Stomach (tissue), 4 donors: Measurements from ENCODE around the gene ADCY9.

Experiments used
- EP300 ChIP-seq: sonication (generic); formaldehyde crosslinking; IDR thresholded peaks from one replicate; pipeline ENCODE4 v1.6.1; 2017; ENCODE audit warnings: antibody characterized with exemption
- POLR2A ChIP-seq, 4 donors: fragments of 450-650 bp; IDR thresholded peaks; one replicate each; pipeline ENCODE4 v1.6.1; 2016; ENCODE audit warnings: antibody characterized with exemption in 4 of 4, control low read depth in 2 of 4, mild to moderate bottlenecking in 1 of 4, moderate library complexity in 1 of 4
- POLR2AphosphoS5 ChIP-seq, 3 donors: sonication (generic); formaldehyde crosslinking; IDR thresholded peaks; one replicate each; pipeline ENCODE4 v1.6.1; 2016; ENCODE audit warnings: antibody characterized with exemption in 3 of 3
- TF ChIP-seq, protein P1 (sequence below), 7 experiments: fragments of 450-650 bp in 4 of 7; fragments of 200-600 bp in 3 of 7; sonication (generic) in 3 of 7; IDR thresholded peaks; one replicate each; pipeline ENCODE4 v1.5.1; 2016 to 2019; ENCODE audit warnings: antibody characterized with exemption in 7 of 7, control low read depth in 2 of 7, mild to moderate bottlenecking in 1 of 7

DNA sequence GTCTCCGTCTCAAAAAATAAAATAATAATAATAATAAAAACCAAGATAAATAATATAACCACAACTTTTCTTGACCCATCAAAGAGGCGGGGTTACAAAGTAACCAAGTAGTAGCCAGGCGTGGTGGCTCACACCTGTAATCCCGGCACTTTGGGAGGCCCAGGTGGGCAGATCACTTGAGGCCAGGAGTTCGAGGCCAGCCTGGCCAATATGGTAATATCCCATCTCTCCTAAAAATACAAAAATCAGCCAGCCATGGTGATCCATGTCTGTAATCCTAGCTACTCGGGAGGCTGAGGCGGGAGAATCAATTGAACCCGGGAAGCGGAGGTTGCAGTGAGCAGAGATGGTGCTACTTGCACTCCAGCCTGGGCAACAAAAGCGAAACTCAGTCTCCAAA is 45.3 kb downstream of the ADCY9 start:
- TF ChIP-seq, protein P1, sequence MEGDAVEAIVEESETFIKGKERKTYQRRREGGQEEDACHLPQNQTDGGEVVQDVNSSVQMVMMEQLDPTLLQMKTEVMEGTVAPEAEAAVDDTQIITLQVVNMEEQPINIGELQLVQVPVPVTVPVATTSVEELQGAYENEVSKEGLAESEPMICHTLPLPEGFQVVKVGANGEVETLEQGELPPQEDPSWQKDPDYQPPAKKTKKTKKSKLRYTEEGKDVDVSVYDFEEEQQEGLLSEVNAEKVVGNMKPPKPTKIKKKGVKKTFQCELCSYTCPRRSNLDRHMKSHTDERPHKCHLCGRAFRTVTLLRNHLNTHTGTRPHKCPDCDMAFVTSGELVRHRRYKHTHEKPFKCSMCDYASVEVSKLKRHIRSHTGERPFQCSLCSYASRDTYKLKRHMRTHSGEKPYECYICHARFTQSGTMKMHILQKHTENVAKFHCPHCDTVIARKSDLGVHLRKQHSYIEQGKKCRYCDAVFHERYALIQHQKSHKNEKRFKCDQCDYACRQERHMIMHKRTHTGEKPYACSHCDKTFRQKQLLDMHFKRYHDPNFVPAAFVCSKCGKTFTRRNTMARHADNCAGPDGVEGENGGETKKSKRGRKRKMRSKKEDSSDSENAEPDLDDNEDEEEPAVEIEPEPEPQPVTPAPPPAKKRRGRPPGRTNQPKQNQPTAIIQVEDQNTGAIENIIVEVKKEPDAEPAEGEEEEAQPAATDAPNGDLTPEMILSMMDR (IDR thresholded peaks at IDR 0.05): no peak
- no peak for TF ChIP-seq EP300
- no peak for TF ChIP-seq POLR2A (IDR thresholded peaks at IDR 0.05)
- no peak for TF ChIP-seq POLR2AphosphoS5 (IDR thresholded peaks at IDR 0.05)
